Karpas-422 (cell line): Measurements from ENCODE around the gene SRRM3. TPM values are rescaled to one million over a fixed set of nuclear protein-coding genes. Genes with fewer than 3 reads are reported as not detected.
"Not testable (repeated sequence)": the region's sequence is repeated elsewhere in the genome, so short reads cannot be mapped to it uniquely, and the experiment has no call there.

Experiments used
- DNase-seq: peaks from one replicate; pipeline ENCODE4 v3.0.0-alpha.2; 2015
- H2AFZ ChIP-seq: fragments of 200-600 bp; sonication (generic); 2 replicates; pipeline ENCODE4 v1.6.1; 2014; ENCODE audit warnings: antibody characterized with exemption, low read length, mixed read lengths
- H3K27ac ChIP-seq: fragments of 200-600 bp; sonication (generic); 2 replicates; pipeline ENCODE4 v1.5.1; 2014; ENCODE audit warnings: mild to moderate bottlenecking, low read length, moderate library complexity
- H3K27me3 ChIP-seq: fragments of 200-600 bp; sonication (generic); 2 replicates; pipeline ENCODE4 v1.6.1; 2014; ENCODE audit warnings: low read length, mixed read lengths
- H3K36me3 ChIP-seq: fragments of 200-600 bp; sonication (generic); 2 replicates; pipeline ENCODE4 v1.6.1; 2014; ENCODE audit warnings: low read length, mixed read lengths; ENCODE audit not compliant: insufficient read depth
- H3K4me1 ChIP-seq: fragments of 200-600 bp; sonication (generic); 2 replicates; pipeline ENCODE4 v1.6.1; 2014; ENCODE audit warnings: mild to moderate bottlenecking, low read length, mixed read lengths
- H3K4me2 ChIP-seq: fragments of 200-600 bp; sonication (generic); 2 replicates; pipeline ENCODE4 v1.6.1; 2014; ENCODE audit warnings: low read length, low read depth, mild to moderate bottlenecking; ENCODE audit not compliant: poor library complexity, severe bottlenecking
- H3K4me3 ChIP-seq: fragments of 200-600 bp; sonication (generic); 2 replicates; pipeline ENCODE4 v1.5.1; 2014; ENCODE audit warnings: mild to moderate bottlenecking, antibody characterized with exemption, low read length, mixed read lengths
- H3K79me2 ChIP-seq: fragments of 200-600 bp; sonication (generic); 2 replicates; pipeline ENCODE4 v1.6.1; 2014; ENCODE audit warnings: mild to moderate bottlenecking, low read length, mixed read lengths
- H3K9ac ChIP-seq: fragments of 200-600 bp; sonication (generic); 2 replicates; pipeline ENCODE4 v1.6.0; 2014; ENCODE audit warnings: low read length
- H3K9me2 ChIP-seq: fragments of 200-600 bp; sonication (generic), shearing (Covaris generic); replicated peaks from 2 replicates; pipeline ENCODE4 v1.6.0; 2014; ENCODE audit warnings: mild to moderate bottlenecking, low read length, moderate library complexity; ENCODE audit not compliant: insufficient read depth
- H3K9me3 ChIP-seq: fragments of 300-700, 200-600 bp; sonication (generic); 2 replicates; pipeline ENCODE4 v1.6.1; 2014; ENCODE audit warnings: low read length, mixed read lengths
- H4K20me1 ChIP-seq: fragments of 200-600 bp; sonication (generic); 2 replicates; pipeline ENCODE4 v1.6.1; 2014; ENCODE audit warnings: mild to moderate bottlenecking, antibody characterized with exemption, low read length, low read depth; ENCODE audit not compliant: insufficient read depth
- total RNA-seq: library from RNA; depleted of rRNA; stranded (reverse); fragments of >200 nt; shearing (Covaris generic); gene quantifications from 2 replicates; pipeline ENCODE4 v1.2.3, GENCODE V29; 2014; ENCODE audit warnings: low replicate concordance

SRRM3 gene
- total RNA-seq, 1 experiment from 2014 or later: not detected

GRCh38 chr7:76309341-76310101, 107.8 kb downstream of the SRRM3 start:
- not testable (repeated sequence) for H3K27me3 ChIP-seq, DNase-seq, H3K4me1 ChIP-seq, H2AFZ ChIP-seq, H3K27ac ChIP-seq, H3K36me3 ChIP-seq, H3K79me2 ChIP-seq, H3K4me3 ChIP-seq, H3K9me2 ChIP-seq, H3K4me2 ChIP-seq, H3K9me3 ChIP-seq, H3K9ac ChIP-seq, H4K20me1 ChIP-seq

DNA sequence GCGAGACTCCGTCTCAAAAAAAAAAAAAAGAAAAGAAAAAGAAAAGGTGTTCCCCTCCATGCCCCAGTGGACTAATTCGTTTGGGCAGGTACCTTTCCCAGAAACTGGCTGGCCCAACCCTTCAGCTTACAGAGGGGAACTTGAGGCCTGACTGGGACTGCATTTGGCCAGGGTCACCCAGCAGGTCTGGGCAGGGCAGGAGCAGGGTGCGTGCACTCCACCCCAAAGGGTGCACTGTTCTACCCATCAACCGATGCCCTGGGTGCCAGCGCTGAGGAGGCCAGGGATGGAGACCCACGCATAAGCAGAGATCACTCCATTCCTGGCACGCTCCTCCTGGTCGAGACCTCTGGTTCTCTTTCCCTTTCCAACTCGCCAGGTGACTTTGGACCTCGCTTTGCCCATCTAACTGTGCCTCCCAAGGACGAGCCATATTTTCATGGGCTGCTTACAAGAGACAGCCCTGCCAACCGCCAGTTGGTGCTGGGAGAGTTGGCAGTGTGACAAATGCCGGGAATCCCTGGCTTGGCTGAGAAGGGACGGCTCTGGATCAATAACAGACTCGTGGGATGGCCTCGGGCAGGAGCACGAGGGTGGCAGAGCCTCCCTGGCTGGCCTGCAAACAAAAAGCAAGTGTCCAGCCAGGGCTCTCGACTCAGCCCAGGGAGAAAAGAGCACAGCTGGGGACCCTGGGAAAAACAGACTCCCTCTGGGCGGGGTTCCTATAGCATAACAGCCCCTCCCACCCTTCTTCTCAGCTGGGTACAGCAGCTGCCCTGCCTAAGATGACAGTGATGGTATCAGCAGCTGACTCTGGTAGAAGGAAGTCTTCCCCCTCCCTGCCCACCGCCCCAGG, 108.6 kb downstream of the SRRM3 start:
- no peaks in the 10 kb centered on the region for H3K79me2 ChIP-seq
- H3K9me2 ChIP-seq: no peaks in the 10 kb centered on the region
- no peak overlapping the region for H3K27ac ChIP-seq
- H3K27me3 ChIP-seq: no peaks in the 10 kb centered on the region
- no peak overlapping the region for H3K4me3 ChIP-seq
- H3K9me3 ChIP-seq: no peaks in the 10 kb centered on the region
- DNase-seq: no peak
- no peaks in the 10 kb centered on the region for H3K4me1 ChIP-seq
- no peak overlapping the region for H3K4me2 ChIP-seq
- no peak overlapping the region for H3K9ac ChIP-seq
- H4K20me1 ChIP-seq: no peaks in the 10 kb centered on the region
- H3K36me3 ChIP-seq: no peaks in the 10 kb centered on the region
- H2AFZ ChIP-seq: no peak overlapping the region

DNA sequence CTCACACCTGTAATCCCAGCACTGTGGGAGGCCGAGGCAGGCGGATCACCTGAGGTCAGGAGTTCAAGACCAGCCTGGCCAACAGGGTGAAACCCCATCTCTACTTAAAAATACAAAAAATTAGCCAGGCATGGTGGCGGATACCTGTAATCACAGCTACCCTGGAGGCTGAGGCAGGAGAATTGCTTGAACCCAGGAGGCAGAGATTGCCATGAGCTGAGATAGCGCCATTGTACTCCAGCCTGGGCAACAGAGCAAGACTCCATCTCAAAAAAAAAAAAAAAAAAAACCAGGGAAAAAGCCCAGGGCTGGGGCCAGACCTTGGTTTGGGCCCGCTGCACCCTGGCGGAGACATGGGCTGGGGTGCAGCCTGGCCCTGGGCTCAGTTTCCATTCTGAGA, 110.1 kb downstream of the SRRM3 start:
- H3K79me2 ChIP-seq: not testable (repeated sequence)

DNA sequence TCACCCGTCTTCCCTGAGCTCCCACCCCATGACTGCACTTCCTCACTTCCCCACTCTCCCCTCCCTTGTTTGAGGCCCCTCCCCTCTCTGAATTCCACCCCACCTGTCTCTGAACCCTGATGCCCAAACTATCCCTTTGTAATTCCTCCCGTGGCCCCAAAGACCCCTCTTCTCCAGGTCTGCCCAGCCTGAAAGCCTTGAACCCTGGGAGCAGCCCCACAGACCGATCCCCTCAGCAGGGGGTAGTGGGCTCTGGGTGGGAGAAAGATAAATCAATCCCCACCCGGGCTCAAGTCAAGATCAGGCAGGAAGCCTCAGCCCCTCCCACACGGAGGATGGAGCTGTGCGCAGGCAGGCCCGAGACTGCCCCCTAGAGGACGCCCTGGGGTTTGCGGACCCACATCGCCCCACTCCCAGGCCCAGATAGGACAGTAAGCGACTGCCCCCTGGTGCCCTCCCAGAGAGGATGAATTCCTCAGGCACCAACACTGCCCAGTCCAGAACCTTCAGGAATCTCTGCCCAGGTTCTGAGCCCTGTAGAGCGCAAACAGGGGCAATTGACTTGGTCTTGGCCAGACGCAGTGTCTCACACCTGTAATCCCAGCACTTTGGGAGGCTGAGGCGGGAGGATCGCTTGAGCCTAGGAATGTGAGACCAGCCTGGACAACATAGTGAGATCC, 112.5 kb downstream of the SRRM3 start:
- no peak overlapping the region for H3K4me2 ChIP-seq
- H2AFZ ChIP-seq: no peak overlapping the region
- no peaks in the 10 kb centered on the region for H4K20me1 ChIP-seq
- H3K27me3 ChIP-seq: no peaks in the 10 kb centered on the region
- no peak overlapping the region for H3K27ac ChIP-seq
- H3K9ac ChIP-seq: no peak overlapping the region
- no peaks in the 10 kb centered on the region for H3K36me3 ChIP-seq
- H3K4me3 ChIP-seq: no peak overlapping the region
- H3K9me3 ChIP-seq: no peaks in the 10 kb centered on the region
- H3K9me2 ChIP-seq: no peaks in the 10 kb centered on the region
- peak; percentile 96 for DNase-seq
- H3K79me2 ChIP-seq: no peaks in the 10 kb centered on the region
- H3K4me1 ChIP-seq: peaks cover 18% of the 10 kb centered on the region

More for the DNA sequence above, 110.1 kb downstream of the SRRM3 start:
- not testable (repeated sequence) for H3K9ac ChIP-seq, DNase-seq, H3K9me3 ChIP-seq, H2AFZ ChIP-seq, H3K4me1 ChIP-seq, H4K20me1 ChIP-seq, H3K27ac ChIP-seq, H3K27me3 ChIP-seq, H3K4me3 ChIP-seq, H3K9me2 ChIP-seq, H3K36me3 ChIP-seq, H3K4me2 ChIP-seq

GRCh38 chr7:76314740-76315139, 113.0 kb downstream of the SRRM3 start:
- not testable (repeated sequence) for H3K36me3 ChIP-seq, H3K9me2 ChIP-seq, H3K27ac ChIP-seq, H3K4me2 ChIP-seq, H3K79me2 ChIP-seq, H4K20me1 ChIP-seq, H3K27me3 ChIP-seq, H2AFZ ChIP-seq, H3K9ac ChIP-seq, H3K9me3 ChIP-seq, DNase-seq, H3K4me3 ChIP-seq
- peaks cover 24% of the 10 kb centered on the region for H3K4me1 ChIP-seq

DNA sequence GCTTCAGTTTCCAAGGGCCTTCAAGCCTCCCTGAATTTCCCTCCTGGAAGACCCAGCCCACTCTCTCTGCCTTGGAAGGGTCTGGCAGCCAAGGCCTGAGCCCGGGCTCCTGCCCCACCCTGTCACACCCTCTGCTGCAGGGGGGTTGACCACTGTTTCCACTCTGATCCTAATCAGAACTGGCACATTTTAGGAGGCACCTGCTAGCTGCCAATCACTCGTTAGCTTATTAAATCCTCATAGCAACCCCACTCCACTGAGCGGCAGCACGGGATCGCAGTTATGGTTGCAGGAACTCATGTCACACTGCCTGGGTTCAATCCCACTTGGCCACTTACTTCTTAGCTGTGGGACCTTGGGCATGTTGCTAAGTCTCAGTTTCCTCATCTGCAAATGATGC, 113.7 kb downstream of the SRRM3 start:
- Histone ChIP-seq H3K36me3 (no peaks in the 10 kb centered on the region), H3K9me2 (no peaks in the 10 kb centered on the region), H3K9ac (no peak overlapping the region), H4K20me1 (no peaks in the 10 kb centered on the region), H3K27ac (no peak overlapping the region), H2AFZ (no peak overlapping the region), H3K4me3 (no peak overlapping the region), H3K4me2 (no peak overlapping the region), H3K9me3 (no peaks in the 10 kb centered on the region), H3K27me3 (no peaks in the 10 kb centered on the region), H3K4me1 (peaks cover 29% of the 10 kb centered on the region), H3K79me2 (no peaks in the 10 kb centered on the region)
- no peak for DNase-seq

GRCh38 chr7:76316984-76317781, 115.5 kb downstream of the SRRM3 start:
- DNase-seq: no peak
- Histone ChIP-seq H3K9me3 (no peaks in the 10 kb centered on the region), H3K9me2 (no peaks in the 10 kb centered on the region), H3K4me1 (peaks cover 29% of the 10 kb centered on the region), H3K79me2 (no peaks in the 10 kb centered on the region), H4K20me1 (no peaks in the 10 kb centered on the region; the same call in 1 of the 2 replicates), H3K4me3 (peak overlapping the region; percentile 76; the same call in 1 of the 2 replicates), H2AFZ (peak overlapping the region; percentile 92; the same call in 1 of the 2 replicates), H3K9ac (peak overlapping the region; percentile 75), H3K27ac (peak overlapping the region; percentile 52; the same call in 1 of the 2 replicates), H3K4me2 (peak overlapping the region; percentile 90), H3K27me3 (no peaks in the 10 kb centered on the region), H3K36me3 (no peaks in the 10 kb centered on the region)
